Esophagus muscularis mucosa (tissue), 4 donors: ENCODE measurements around the gene COL9A2. TPM values are rescaled to one million over a fixed set of nuclear protein-coding genes. Genes with fewer than 3 reads are reported as not detected.
A peak's percentile ranks its signal among the peaks of the same experiment; 100 is the strongest.

ENCODE experiments used
- DNase-seq: peaks from one replicate; pipeline ENCODE4 v3.0.0-alpha.2; 2017; ENCODE audit errors: extremely low spot score
- H3K27ac ChIP-seq, 4 donors: fragments of 200-600 bp; sonication (generic); replicated peaks in 1 of 4; 1 replicate in 3 of 4; 2 replicates in 1 of 4; pipeline ENCODE4 v1.5.1; 2016 to 2019; ENCODE audit warnings: mild to moderate bottlenecking in 1 of 4
- H3K27me3 ChIP-seq, 4 donors: fragments of 200-600 bp; sonication (generic); one replicate each; pipeline versions ENCODE4 v1.5.1 to v1.6.0; 2016 to 2019
- H3K36me3 ChIP-seq, 4 donors: fragments of 200-600 bp; sonication (generic); one replicate each; pipeline ENCODE4 v1.5.1; 2016 to 2019
- H3K4me1 ChIP-seq, 4 donors: fragments of 200-600 bp; sonication (generic); one replicate each; pipeline ENCODE4 v1.5.1; 2016 to 2019
- H3K4me3 ChIP-seq, 4 donors: fragments of 200-600 bp; sonication (generic); 1 replicate in 2 of 4; 2 replicates in 2 of 4; pipeline ENCODE4 v1.5.1; 2016 to 2019; ENCODE audit warnings: mild to moderate bottlenecking in 4 of 4, moderate library complexity in 1 of 4
- H3K9me3 ChIP-seq, 4 donors: fragments of 200-600 bp; sonication (generic); 1 replicate in 3 of 4; 2 replicates in 1 of 4; pipeline ENCODE4 v1.5.1; 2016 to 2019
- CTCF ChIP-seq, 3 experiments: fragments of 200-600 bp in 2 of 3; fragments of 450-650 bp in 1 of 3; sonication (generic) in 2 of 3; IDR thresholded peaks; one replicate each; pipeline ENCODE4 v1.5.1; 2017 to 2019; ENCODE audit warnings: antibody characterized with exemption in 3 of 3, mild to moderate bottlenecking in 2 of 3, moderate library complexity in 1 of 3
- EP300 ChIP-seq: sonication (generic); formaldehyde crosslinking; IDR thresholded peaks from one replicate; pipeline ENCODE4 v1.6.1; 2017; ENCODE audit warnings: antibody characterized with exemption
- POLR2A ChIP-seq: fragments of 450-650 bp; IDR thresholded peaks from one replicate; pipeline ENCODE4 v1.6.1; 2017; ENCODE audit warnings: antibody characterized with exemption, moderate library complexity, mild to moderate bottlenecking, low read depth
- POLR2AphosphoS5 ChIP-seq, 2 donors: sonication (generic); formaldehyde crosslinking; IDR thresholded peaks; one replicate each; pipeline ENCODE4 v1.6.1; 2017; ENCODE audit warnings: antibody characterized with exemption in 2 of 2
- WGBS: methylation state at CpG from one replicate; pipeline ENCODE4 v1.1.5; 2018; 5-methylcytosine and 5-hydroxymethylcytosine counted together
- intact Hi-C: fragments of 100-400 bp; cut with DNase I; formaldehyde crosslinking; loops from one replicate; pipeline ENCODE4 v1.15.1; 2023
- total RNA-seq, 4 donors: library from RNA; depleted of rRNA; stranded (reverse); fragments of >200 nt; gene quantifications; one replicate each; pipeline versions ENCODE4 v1.1.0 to v1.2.1, GENCODE V29; 2016

The COL9A2 gene
- total RNA-seq, 4 donors from 2014 or later = 1.2 to 2.5 (median 1.7) TPM

GRCh38 chr1:40361637-40362036 is 44.6 kb upstream of the COL9A2 start:
- no peak overlapping the region for H3K27ac ChIP-seq
- no peak overlapping the region for H3K4me3 ChIP-seq
- H3K9me3 ChIP-seq = peaks cover 0 to 20% (median 11%) of the 10 kb centered on the region in 4 donors
- 93% methylated on average over 4 of the region's 4 CpGs for WGBS
- H3K27me3 ChIP-seq = peaks cover 0 to 10% (median 0%) of the 10 kb centered on the region in 4 donors
- no peaks in the 10 kb centered on the region for H3K36me3 ChIP-seq
- DNase-seq = no peak
- no peaks in the 10 kb centered on the region for H3K4me1 ChIP-seq
- no peak for TF ChIP-seq EP300
- TF ChIP-seq CTCF (IDR thresholded peaks at IDR 0.05) = no peak
- TF ChIP-seq POLR2A = no peak
- TF ChIP-seq POLR2AphosphoS5 (IDR thresholded peaks at IDR 0.05) = no peak
- intact Hi-C loops = no loop called here

DNA sequence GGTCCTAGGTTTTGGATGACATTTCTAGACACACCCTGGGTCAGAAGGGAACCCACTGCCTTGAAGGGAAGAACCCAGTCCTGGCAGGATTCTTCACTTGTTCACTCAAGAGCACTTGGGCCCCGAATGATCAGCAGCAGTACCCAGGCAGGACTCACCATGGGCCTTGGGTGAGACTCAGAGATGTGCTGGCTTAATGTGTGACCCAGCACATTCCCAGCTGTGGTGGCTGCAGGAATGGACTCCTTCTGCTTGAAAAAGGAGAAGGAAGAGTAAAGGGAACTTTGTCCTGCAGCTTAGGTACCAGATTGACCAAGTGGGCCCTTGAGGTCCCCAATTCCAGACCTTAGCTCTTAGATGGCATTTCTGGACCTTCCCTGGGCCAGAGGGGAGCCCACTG is 44.1 kb upstream of the COL9A2 start:
- Histone ChIP-seq H3K36me3 (no peaks in the 10 kb centered on the region), H3K4me1 (no peaks in the 10 kb centered on the region), H3K27me3 (peaks cover 0 to 10% (median 0%) of the 10 kb centered on the region in 4 donors), H3K9me3 (peaks cover 0 to 20% (median 11%) of the 10 kb centered on the region in 4 donors), H3K4me3 (no peak overlapping the region), H3K27ac (no peak overlapping the region)
- DNase-seq = no peak
- WGBS = 100% methylated on average over 1 of the region's 1 CpG
- TF ChIP-seq POLR2A (no peak), EP300 (no peak), POLR2AphosphoS5 (IDR thresholded peaks at IDR 0.05) (no peak), CTCF (IDR thresholded peaks at IDR 0.05) (no peak)
- intact Hi-C loops = no loop called here

DNA sequence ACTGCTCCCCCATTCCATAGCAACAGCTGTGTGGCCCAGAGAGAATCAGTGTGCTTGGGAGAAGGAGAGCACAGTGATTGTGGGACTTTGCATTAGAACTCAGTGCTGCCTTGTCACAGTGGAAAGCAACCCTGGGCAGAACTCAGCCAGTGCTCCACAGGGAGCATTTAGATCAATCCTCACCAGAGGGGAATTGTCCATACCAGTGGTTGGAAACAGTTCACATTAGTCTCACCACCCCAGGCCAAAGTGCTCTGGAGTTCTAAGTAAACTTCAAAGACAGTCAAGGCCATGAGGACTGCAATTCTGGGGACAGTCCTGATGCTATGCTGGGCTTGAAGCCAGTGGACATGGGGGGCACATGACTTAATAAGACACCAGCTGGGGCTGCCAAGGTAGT is 43.5 kb upstream of the COL9A2 start:
- no peak overlapping the region for H3K4me3 ChIP-seq
- TF ChIP-seq EP300 (no peak), POLR2A (no peak), POLR2AphosphoS5 (IDR thresholded peaks at IDR 0.05) (no peak), CTCF (IDR thresholded peaks at IDR 0.05) (no peak)
- H3K4me1 ChIP-seq = no peaks in the 10 kb centered on the region
- H3K36me3 ChIP-seq = no peaks in the 10 kb centered on the region
- DNase-seq = no peak
- peaks cover 0 to 10% (median 0%) of the 10 kb centered on the region in 4 donors for H3K27me3 ChIP-seq
- intact Hi-C loops = no loop called here
- H3K9me3 ChIP-seq = peaks cover 0 to 20% (median 11%) of the 10 kb centered on the region in 4 donors
- no peak overlapping the region for H3K27ac ChIP-seq

DNA sequence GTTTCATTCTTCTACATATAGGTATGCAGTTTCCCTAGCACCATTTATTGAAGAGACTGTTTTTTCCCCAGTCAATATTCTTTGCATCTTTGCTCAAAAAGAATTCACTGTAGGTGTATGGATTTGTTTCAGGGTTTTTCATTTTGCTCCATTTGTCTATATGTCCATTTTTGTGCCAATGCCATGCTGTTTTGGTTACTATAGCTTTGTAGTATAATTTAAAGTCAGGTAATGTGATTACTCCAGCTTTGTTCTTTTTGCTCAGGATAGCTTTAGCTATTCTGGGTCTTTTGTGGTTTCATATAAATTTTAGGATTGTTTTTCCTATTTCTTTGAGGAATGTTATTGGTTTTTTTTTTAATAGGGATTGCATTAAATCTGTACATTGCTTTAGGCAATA is 40.5 kb upstream of the COL9A2 start:
- no peak for DNase-seq
- Histone ChIP-seq H3K27ac (no peak overlapping the region), H3K4me1 (no peaks in the 10 kb centered on the region), H3K4me3 (no peak overlapping the region), H3K9me3 (peaks cover 0 to 20% (median 11%) of the 10 kb centered on the region in 4 donors), H3K27me3 (no peaks in the 10 kb centered on the region), H3K36me3 (no peaks in the 10 kb centered on the region)
- TF ChIP-seq CTCF (IDR thresholded peaks at IDR 0.05) = no peak
- no peak for TF ChIP-seq POLR2A
- no peak for TF ChIP-seq EP300
- TF ChIP-seq POLR2AphosphoS5 (IDR thresholded peaks at IDR 0.05) = no peak
- intact Hi-C loops = no loop called here

DNA sequence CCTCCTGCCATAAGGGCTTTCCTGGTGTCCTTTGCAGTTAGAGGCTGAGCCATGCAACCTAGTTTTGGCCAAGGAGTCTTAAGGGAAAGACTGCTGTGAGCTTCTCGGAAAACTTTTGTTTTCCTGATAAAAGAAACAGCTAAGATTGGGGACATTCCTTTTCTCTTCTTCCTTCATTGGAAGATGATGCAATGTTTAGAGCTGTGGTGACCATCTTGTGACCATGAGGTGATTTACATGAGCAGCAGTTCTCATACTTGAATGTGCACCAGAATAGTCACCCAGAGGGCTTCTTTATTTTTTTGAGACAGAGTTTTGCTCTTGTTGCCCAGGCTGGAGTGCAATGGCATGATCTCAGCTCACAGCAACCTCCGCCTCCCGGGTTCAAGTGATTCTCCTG is 36.0 kb upstream of the COL9A2 start:
- no peak for TF ChIP-seq POLR2A
- TF ChIP-seq CTCF (IDR thresholded peaks at IDR 0.05) = no peak
- TF ChIP-seq POLR2AphosphoS5 (IDR thresholded peaks at IDR 0.05) = no peak
- TF ChIP-seq EP300 = no peak
- Histone ChIP-seq H3K36me3 (no peaks in the 10 kb centered on the region), H3K9me3 (peaks cover 0 to 9% (median 6%) of the 10 kb centered on the region in 4 donors), H3K27me3 (no peaks in the 10 kb centered on the region), H3K27ac (peak overlapping the region in 1 of 4 donors; percentile 40), H3K4me1 (no peaks in the 10 kb centered on the region), H3K4me3 (no peak overlapping the region)
- DNase-seq = no peak
- intact Hi-C loops = no loop called here
- 94% methylated on average over 3 of the region's 3 CpGs for WGBS
